HG02884 (cell line): ENCODE results near the gene AKR1E2.
"Not testable (repeated sequence)": the region's sequence is repeated elsewhere in the genome, so short reads cannot be mapped to it uniquely, and the experiment has no call there.

Experiments
- ATAC-seq: cut with Tn5 transposase; IDR thresholded peaks from one replicate; pipeline ENCODE4 v1.9.1; 2021; ENCODE audit warnings: mild to moderate bottlenecking, moderate library complexity; ENCODE audit not compliant: unreplicated experiment

The AKR1E2 gene

DNA sequence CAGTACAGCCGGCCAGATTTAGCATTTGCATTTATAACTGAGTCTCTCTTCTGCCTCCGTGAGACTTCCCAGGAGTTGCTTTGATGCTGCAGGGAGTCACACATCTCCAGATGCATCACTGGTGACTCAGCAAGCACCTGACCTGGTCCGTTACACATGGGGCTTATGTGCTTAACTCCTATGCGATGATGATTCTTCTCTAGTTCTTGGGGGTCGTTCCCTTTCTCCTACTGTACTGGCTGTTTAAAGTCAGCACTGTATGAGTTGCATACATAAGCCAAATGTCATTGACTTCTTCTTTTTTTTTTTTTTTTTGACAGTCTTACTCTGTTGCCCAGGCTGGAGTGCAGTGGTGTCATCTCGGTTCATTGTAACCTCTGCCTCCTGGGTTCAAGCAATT lies 13.0 kb upstream of the AKR1E2 start:
- no peak for ATAC-seq

GRCh38 chr10:4813496-4813895 lies 12.5 kb upstream of the AKR1E2 start:
- ATAC-seq = no peak

DNA sequence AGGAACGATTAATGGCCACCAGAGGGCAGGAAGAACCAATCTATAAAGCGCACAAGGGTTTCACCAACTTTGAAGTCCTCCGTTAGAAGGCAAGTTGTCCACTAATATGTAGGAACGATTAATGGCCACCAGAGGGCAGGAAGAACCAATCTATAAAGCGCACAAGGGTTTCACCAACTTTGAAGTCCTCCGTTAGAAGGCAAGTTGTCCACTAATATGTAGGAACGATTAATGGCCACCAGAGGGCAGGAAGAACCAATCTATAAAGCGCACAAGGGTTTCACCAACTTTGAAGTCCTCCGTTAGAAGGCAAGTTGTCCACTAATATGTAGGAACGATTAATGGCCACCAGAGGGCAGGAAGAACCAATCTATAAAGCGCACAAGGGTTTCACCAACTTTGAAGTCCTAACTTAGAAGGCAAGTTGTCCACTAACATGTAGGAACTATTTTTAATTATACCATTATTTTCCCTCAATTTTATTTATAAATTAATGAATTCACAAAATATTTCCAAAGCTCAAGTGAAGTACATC lies 10.3 kb upstream of the AKR1E2 start:
- not testable (repeated sequence) for ATAC-seq

- ATAC-seq = no peak
Observed at GRCh38 chr10:4816966-4817365, 9.0 kb upstream of the AKR1E2 start.

GRCh38 chr10:4819067-4819466 lies 6.9 kb upstream of the AKR1E2 start:
- no peak for ATAC-seq

GRCh38 chr10:4819707-4820106 lies 6.3 kb upstream of the AKR1E2 start:
- ATAC-seq = no peak

- ATAC-seq = no peak
Observed at GRCh38 chr10:4820804-4821401, 5.1 kb upstream of the AKR1E2 start.

GRCh38 chr10:4822208-4822607 lies 3.8 kb upstream of the AKR1E2 start:
- no peak for ATAC-seq

DNA sequence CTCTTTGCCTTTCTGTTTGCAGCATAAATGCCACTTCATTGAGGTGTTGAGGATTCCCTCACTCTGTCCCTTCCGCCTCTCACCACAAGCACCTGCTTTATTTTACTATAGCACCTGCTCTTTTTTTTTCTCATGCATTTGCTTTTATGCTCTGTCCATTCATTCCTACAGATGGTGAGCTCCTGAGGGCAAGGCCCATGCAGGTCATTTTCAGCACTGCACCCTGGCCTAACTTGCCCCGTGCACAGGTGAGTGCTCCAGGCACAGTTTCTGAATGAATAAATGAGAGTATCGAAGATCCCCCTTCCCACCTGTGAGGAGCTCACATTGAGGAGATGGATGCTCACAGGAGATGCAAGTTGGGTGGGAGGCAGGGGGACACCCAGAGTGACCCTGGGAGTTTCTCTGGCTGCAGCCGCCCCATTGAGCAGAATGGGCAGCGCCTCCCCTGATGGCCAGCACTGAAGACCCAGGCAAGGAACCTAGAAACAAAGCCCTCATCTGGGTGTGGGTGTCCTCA lies 1.2 kb upstream of the AKR1E2 start:
- ATAC-seq = no peak

DNA sequence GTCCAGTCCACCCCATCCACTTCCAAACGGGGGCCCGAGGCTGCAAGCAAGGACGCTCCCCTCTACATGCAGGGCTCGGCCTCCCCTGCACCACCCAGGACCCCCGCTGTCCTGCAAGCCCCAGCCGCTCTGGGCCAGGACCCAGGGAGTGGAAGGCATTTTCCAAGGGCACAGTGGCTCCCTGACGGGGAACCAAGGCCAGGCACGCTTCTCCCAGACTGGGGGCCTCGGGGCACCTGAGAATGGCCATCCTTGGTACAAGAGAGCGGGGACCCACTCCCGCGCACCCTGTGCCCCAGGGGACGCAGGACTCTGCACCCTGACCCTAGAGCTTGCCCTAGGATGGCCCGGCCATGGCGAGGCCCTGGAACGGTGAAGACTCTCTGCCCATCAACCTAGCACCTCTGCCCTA lies 545 bp upstream of the AKR1E2 start:
- no peak for ATAC-seq

DNA sequence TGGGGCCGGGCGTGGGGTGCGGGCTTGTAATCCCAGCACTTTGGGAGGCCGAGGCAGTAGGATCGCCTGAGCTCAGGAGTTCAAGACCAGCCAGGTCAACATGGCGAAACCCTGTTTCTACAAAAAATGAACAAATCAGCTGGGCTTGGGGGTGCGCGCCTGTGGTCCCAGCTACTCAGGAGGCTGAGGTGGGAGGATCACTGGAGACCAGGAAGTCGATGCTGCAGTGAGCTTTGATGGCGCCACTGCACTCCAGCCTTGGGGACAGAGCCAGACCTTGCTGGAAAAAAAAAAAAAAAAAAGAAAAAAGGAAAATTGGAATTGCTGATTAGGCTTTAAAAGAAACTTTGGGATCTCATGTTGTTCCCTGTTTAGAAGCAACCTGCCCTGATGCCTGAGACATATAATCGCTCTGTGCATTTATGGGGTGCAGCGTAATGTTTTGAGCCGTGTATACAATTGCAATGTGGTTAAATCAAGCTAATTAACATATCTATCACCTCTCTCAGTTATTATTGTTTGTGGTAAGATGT lies 851 bp downstream of the AKR1E2 start:
- ATAC-seq = no peak

DNA sequence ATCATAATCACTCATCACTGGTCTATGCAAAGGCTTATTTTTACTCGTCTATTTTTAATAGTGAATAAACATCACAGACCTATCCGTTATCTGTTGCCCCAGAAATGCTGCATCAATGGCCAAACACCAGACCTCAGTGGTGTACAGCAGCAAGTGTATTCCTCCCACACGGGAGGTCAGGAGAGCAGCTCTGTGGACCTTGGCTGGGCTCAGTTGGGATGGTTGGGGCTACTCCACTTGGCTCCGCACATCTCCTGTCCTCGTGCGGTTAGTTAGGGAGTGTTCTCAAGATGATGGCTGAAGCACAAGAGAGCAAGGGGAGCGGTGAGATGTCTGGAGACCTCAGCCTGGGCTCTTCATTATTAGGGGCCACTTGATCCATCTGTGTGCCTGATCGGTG lies 2.0 kb downstream of the AKR1E2 start:
- no peak for ATAC-seq

GRCh38 chr10:4830551-4830950 lies 4.5 kb downstream of the AKR1E2 start:
- no peak for ATAC-seq

- no peak for ATAC-seq
Observed at GRCh38 chr10:4831091-4831490, 5.1 kb downstream of the AKR1E2 start.

DNA sequence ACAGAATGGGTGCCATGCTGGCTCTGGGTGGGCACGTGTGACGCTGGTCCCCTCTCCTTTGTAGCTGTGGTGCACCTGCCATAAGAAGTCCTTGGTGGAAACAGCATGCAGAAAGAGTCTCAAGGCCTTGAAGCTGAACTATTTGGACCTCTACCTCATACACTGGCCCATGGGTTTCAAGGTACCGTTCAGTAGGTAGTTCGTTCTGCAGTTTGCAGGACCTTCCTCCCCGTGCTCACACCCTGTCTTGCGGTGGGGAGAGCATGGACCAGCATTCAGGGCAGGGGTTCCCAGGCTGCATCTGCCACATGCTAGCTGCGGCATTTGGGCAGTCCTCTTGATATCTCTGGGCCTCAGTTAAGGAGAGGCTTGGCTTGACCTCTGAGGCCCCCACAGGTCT lies 7.3 kb downstream of the AKR1E2 start:
- no peak for ATAC-seq

DNA sequence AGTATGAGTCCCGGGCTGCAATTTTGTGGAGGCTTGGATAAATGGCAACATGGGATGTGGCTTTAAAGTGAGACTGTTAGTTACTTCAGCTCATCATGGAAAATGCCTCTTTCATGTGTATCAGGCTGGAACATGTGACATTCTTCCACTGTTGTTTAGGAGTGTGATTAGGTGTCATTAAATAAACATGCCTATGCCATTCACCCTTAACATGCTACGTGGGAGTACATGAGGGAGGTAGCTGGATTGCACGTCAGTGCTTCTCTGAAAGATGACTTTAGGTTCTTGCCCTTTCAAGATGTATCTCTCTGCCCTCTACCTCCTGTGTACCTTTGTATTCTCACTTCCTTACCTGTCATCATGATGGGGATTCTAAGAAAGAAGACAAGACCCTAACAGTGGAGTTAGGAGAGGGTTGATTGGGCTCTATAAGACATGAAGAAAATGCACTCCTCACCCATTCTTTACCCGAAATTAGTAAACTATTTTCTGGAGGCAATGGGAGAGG lies 8.9 kb downstream of the AKR1E2 start:
- ATAC-seq = no peak

GRCh38 chr10:4835494-4835918 lies 9.5 kb downstream of the AKR1E2 start:
- ATAC-seq = no peak

- no peak for ATAC-seq
Observed at GRCh38 chr10:4836416-4836969, 10.5 kb downstream of the AKR1E2 start.

- no peak for ATAC-seq
Observed at GRCh38 chr10:4837551-4837950, 11.5 kb downstream of the AKR1E2 start.

GRCh38 chr10:4838743-4839142 lies 12.7 kb downstream of the AKR1E2 start:
- no peak for ATAC-seq

DNA sequence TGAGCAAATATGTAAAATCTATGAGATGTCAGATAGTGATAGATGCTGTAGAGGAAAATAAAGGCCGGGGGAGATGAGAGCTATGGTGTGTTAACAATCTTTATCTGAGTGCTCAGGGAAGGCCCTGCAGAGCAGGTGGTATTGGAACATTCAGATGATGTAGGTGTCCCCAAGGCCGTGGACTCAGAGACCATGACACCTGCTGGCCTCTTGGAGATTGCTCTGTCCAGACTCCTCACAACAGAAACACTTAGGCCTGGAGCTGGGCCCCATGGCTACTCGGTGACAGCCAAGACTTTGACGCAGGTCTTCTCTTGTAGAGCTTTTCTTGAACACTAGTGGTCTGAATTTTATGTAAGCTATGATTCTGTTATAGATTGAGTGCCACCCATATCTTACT lies 13.3 kb downstream of the AKR1E2 start:
- no peak for ATAC-seq

GRCh38 chr10:4840151-4840550 lies 14.1 kb downstream of the AKR1E2 start:
- ATAC-seq = no peak
